Ishikawa (cell line): ENCODE measurements around the gene CLDN3.
A peak's percentile ranks its signal among the peaks of the same experiment; 100 is the strongest.

ENCODE experiments used
- CEBPB ChIP-seq: IDR thresholded peaks from 2 replicates; pipeline ENCODE4 v1.6.1; 2012
- CREB1 ChIP-seq: IDR thresholded peaks from 2 replicates; pipeline ENCODE4 v1.6.1; 2012; ENCODE audit warnings: low read depth
- EP300 ChIP-seq: IDR thresholded peaks from 2 replicates; pipeline ENCODE4 v1.6.1; 2012; ENCODE audit warnings: borderline replicate concordance
- FOXM1 ChIP-seq: IDR thresholded peaks from 2 replicates; pipeline ENCODE4 v1.6.1; 2012; ENCODE audit warnings: low read depth, borderline replicate concordance
- NFIC ChIP-seq: IDR thresholded peaks from 2 replicates; pipeline ENCODE4 v1.6.1; 2012
- RAD21 ChIP-seq: IDR thresholded peaks from 2 replicates; pipeline ENCODE4 v1.6.1; 2012; ENCODE audit warnings: low read depth
- TAF1 ChIP-seq: IDR thresholded peaks from 2 replicates; pipeline ENCODE4 v1.6.1; 2012; ENCODE audit warnings: low read depth, mild to moderate bottlenecking
- TCF12 ChIP-seq: IDR thresholded peaks from 2 replicates; pipeline ENCODE4 v1.6.1; 2012; ENCODE audit warnings: low read depth
- TEAD4 ChIP-seq: IDR thresholded peaks from 2 replicates; pipeline ENCODE4 v1.6.1; 2012
- YY1 ChIP-seq: IDR thresholded peaks from 2 replicates; pipeline ENCODE4 v1.6.1; 2012; ENCODE audit warnings: low read depth
- ZBTB7A ChIP-seq: IDR thresholded peaks from 2 replicates; pipeline ENCODE4 v1.6.1; 2012; ENCODE audit warnings: low read depth
- TF ChIP-seq, protein P1 (sequence below): IDR thresholded peaks from 2 replicates; pipeline ENCODE4 v1.6.1; 2012
- TF ChIP-seq, protein P2 (sequence below): IDR thresholded peaks from 2 replicates; pipeline ENCODE4 v1.6.1; 2012; ENCODE audit warnings: low read depth, mild to moderate bottlenecking

DNA sequence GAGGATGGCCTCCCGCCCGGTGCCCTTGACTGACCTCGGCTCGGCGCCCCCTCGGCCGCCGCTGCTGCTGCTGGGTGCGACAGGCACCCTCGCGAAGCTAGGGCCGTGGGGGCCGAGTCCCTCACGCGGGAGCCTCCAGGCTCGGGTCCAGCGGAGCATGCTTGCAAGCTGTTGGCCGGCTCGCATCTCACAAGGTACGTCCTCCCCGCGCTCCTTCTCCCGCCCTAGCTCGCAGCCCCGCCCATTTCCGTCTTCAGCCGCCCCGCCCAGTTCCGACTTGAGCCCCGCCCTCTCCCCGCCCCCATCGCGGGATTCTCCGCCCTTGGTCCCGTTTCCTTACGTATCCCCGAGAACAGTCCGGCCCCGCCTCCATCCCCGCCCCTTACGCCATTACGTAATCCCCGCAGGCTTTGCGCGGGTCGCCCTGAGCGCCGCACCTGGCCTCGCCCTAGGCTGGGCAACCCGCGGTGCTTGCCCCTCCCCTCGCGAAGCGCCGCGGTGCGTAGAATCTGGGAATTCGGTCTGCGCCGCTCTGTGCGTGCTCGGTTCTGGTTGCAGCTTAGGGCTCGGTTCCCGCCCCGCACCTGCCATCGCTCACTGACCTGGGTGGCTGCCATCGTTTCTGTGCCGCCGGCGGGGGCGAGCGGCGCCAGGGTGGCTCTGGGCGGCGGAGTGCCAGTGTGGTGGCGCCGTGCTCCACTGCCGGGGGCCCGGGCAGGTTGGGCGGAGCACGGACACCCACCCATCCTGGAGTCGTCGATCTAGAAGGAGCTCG, 31.3 kb downstream of the CLDN3 start, which contains the start of gene ABHD11:
- TF ChIP-seq CREB1 (peak; percentile 41; the same call in 1 of the 2 replicates), EP300 (peak; percentile 34; the same call in 1 of the 2 replicates), TAF1 (0 out of 2 replicates have a peak, but pooled peaks have one; percentile 58), RAD21 (no peak; the same call in 1 of the 2 replicates), TCF12 (peak; percentile 79), NFIC (peak; percentile 12; the same call in 1 of the 2 replicates), ZBTB7A (no peak), YY1 (no peak), FOXM1 (no peak), CEBPB (peak; percentile 87), TEAD4 (no peak; the same call in 1 of the 2 replicates)
- TF ChIP-seq, protein P1, sequence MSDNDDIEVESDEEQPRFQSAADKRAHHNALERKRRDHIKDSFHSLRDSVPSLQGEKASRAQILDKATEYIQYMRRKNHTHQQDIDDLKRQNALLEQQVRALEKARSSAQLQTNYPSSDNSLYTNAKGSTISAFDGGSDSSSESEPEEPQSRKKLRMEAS, result peak; percentile 77
- TF ChIP-seq, protein P2, sequence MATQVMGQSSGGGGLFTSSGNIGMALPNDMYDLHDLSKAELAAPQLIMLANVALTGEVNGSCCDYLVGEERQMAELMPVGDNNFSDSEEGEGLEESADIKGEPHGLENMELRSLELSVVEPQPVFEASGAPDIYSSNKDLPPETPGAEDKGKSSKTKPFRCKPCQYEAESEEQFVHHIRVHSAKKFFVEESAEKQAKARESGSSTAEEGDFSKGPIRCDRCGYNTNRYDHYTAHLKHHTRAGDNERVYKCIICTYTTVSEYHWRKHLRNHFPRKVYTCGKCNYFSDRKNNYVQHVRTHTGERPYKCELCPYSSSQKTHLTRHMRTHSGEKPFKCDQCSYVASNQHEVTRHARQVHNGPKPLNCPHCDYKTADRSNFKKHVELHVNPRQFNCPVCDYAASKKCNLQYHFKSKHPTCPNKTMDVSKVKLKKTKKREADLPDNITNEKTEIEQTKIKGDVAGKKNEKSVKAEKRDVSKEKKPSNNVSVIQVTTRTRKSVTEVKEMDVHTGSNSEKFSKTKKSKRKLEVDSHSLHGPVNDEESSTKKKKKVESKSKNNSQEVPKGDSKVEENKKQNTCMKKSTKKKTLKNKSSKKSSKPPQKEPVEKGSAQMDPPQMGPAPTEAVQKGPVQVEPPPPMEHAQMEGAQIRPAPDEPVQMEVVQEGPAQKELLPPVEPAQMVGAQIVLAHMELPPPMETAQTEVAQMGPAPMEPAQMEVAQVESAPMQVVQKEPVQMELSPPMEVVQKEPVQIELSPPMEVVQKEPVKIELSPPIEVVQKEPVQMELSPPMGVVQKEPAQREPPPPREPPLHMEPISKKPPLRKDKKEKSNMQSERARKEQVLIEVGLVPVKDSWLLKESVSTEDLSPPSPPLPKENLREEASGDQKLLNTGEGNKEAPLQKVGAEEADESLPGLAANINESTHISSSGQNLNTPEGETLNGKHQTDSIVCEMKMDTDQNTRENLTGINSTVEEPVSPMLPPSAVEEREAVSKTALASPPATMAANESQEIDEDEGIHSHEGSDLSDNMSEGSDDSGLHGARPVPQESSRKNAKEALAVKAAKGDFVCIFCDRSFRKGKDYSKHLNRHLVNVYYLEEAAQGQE, result no peak
